AML-193 (cell line): ENCODE data around the gene RABGGTA.
"Not testable (repeated sequence)": the region's sequence is repeated elsewhere in the genome, so short reads cannot be mapped to it uniquely, and the experiment has no call there.

Source experiments
- DNase-seq, 2 experiments: peaks; one replicate each; lab custom pipeline; 2025; lab: John Stamatoyannopoulos, UW

Gene RABGGTA

DNA sequence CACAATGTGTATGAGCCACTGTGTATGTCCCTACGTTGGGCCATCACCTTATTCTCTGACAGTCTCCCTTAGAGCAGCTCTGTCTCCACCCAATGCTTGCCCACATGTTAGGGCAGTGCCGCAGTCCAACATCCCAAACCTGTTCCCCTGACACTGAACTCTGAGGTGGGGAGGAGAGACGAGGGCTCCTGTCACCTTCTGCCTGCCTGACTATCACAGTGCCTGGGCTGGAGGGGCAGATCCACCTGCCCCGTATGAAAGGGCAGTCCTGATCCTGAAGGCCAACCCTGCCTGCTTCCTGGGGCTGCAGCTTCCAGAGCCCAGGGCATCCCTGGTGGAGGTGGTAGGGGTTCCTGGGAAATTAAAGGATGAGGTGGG lies 10.6 kb downstream of the RABGGTA start:
- no peak for DNase-seq

- no peak for DNase-seq
These were observed 11.2 kb downstream of the RABGGTA start for GRCh38 chr14:24260026-24260779.

- DNase-seq: no peak
These were observed 11.9 kb downstream of the RABGGTA start for GRCh38 chr14:24259282-24260025.

GRCh38 chr14:24258548-24259265 lies 12.7 kb downstream of the RABGGTA start:
- no peak for DNase-seq

DNA sequence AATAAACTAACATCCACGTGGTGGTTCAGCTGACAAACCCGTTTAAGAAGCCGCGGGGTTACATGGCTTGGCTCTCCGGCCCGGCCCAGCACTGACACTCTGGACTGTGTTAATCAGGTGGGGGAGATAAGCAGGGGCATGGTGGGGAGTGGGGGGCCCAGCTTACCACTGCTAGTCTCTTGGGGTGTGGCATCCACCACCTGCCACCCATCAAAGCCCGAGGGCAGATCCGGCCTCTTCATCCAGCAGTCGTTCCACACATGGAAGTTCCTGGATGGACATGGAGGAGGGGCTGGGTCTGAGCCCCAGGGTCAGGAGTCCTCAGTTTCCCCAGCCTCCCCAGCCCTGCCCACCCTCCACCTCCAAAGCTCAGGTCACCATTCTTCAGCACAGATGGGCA lies 13.3 kb downstream of the RABGGTA start:
- DNase-seq: no peak

GRCh38 chr14:24256960-24257359 lies 14.4 kb downstream of the RABGGTA start:
- DNase-seq: no peak

DNA sequence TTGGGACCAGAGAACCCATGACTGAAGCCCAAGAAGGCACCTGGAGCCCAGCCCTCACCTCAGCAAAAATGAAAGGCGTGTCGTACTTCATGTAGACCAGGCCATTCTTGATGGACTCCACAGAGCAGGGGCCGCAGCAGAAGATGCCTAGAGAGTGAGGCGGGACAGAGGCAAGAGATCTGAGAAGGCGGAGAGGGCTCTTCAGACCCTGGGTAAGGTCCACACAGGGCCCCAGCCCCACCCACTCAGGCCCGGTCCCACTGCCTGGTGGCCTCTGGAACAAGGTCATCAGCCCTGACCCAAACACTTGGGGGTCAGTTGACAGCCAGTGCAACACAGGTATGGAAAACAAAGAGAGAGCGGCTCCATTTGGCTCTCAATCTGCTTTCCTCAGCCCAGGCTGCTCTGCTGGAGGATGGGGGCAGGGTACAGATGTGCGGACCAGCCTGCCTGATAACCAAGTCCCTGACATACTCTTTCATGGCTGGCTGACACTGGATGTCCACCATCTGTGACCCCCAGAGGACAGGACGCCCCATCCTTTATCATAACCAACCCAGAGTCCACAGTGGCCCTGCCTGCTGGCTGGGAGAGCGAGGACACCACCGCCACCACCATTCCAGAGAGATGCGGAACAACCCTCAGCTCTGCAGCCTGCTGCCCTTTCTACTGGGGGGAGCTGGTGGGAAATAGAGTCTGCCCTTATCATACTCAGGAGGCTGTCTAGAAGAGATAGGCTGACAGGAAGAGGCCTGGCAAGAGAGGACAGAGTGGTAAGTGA lies 15.3 kb downstream of the RABGGTA start:
- DNase-seq: no peak

DNA sequence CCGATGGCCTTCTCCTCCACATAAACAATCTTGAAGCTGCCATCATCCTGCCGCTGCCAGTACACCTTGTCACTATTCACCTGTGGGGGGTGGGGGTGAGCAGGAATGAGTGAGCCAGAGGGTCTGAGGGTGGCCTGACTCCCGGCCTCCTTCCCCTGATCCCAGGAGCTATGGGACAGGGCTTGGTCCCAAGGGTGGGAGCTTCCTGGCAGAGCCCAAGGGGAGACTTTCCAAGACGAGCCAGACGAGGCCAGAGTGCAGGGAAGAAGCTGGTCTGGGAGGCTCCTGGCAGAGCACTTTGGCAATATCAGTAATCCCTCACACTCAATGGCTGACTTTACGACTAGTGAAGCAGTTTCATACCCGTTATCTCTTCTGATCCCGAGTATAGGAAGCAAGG lies 16.0 kb downstream of the RABGGTA start:
- no peak for DNase-seq

GRCh38 chr14:24254630-24255392 lies 16.6 kb downstream of the RABGGTA start:
- DNase-seq: no peak

DNA sequence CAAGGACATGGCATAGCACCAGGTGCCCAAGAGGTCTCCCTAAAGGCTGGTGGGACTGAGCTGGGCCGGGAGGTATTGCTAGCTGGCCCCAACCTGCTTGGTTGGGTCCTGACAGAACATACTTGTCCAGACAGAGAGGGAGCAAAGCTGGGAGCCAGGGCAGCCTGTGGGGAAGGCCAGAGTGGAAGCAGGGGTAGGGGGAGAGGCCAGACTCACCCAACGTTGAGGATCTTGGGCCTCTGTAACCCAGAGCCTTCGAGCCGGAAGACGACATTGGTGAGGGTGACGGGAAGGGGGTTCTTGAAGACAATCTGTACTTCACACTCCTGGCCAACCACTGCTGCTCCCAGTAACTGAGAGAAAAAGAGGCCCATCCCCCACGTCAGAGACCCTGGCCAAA lies 17.5 kb downstream of the RABGGTA start:
- no peak for DNase-seq

- DNase-seq: no peak
These were observed 18.9 kb downstream of the RABGGTA start for GRCh38 chr14:24252289-24253124.

DNA sequence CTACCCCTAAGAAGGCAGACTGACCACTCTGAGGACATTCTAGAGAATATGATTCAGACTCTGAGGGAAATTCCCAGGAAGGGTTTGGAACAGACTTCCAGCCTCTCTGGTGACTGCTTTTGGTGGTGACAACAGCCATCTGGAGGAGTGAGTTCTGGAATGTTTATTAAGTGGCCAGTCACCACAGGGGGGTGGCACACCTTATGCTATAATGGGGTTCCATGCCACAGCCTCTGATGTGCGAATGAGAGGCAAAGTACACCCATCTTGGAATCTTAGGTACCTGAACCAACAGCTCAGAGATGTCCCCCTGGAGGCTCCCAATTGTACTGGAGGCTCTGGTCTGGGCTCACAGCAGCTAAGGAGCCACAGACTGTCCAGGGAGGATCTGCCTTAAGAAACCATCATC lies 19.5 kb downstream of the RABGGTA start:
- DNase-seq: no peak

GRCh38 chr14:24250354-24250753 lies 21.0 kb downstream of the RABGGTA start:
- DNase-seq: no peak

GRCh38 chr14:24249230-24250021 lies 22.0 kb downstream of the RABGGTA start:
- no peak for DNase-seq

DNA sequence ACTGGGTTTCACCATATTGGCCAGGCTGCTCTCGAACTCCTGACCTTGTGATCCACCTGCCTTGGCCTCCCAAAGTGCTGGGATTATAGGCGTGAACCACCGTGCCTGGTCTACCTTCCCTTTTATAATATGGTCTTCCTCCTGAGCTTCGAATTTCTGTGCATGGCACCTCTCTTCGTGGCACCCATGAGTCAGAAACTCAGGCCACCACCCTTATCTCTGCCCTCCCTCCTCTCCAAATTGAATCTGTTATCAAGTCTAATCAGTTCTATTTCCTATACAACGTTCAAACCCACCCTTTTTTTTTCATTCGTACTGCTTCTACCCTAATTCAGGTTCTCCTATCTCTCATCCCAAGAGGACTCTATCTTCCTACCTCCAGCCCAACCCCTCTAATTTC lies 24.0 kb downstream of the RABGGTA start:
- DNase-seq: no peak

DNA sequence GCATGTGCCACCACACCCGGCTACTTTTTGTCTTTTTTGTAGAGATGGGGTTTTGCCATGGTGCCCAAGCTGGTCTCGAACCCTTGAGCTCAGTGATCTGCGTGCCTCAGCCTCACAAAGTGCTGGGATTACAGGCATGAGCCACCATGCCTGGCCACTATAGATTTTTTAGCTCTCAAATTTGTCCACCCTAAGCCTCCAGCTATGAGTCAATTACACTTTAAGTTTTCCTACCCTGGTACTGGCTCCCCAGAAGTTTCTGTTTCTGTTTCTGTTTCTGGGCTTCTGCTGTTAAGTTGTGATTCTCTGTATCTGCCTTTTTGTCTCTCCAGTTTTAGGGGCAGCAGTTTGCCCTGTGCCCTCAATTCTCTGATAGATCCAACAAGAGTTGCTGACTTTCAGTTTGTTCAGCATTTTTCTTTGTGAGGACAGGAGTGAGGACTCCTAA lies 24.6 kb downstream of the RABGGTA start:
- no peak for DNase-seq

GRCh38 chr14:24245350-24245749 lies 26.0 kb downstream of the RABGGTA start:
- not testable (repeated sequence) for DNase-seq

DNA sequence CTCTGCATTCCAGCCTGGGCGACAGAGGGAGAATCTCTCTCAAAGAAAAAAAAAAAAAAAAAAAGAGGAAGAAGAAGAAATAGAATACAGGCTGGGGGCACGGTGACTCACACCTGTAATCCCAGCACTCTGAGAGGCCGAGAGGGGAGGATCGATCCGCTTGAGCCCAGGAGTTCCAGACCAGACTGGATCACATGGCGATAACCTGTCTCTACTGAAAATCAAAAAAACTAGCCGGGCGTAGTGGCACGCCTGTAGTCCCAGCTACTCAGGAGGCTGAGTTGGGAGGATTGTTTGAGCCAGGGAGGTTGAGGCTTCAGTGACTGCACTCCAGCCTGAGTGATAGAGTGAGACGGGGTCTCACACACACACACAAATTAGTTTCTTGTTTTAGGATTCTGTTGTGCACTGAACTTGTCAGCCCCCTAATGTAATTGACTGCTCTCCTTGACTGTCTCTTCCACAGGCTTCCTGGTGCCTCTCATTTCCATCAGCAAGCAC lies 28.0 kb downstream of the RABGGTA start:
- DNase-seq: peak; percentile 31 to 57

DNA sequence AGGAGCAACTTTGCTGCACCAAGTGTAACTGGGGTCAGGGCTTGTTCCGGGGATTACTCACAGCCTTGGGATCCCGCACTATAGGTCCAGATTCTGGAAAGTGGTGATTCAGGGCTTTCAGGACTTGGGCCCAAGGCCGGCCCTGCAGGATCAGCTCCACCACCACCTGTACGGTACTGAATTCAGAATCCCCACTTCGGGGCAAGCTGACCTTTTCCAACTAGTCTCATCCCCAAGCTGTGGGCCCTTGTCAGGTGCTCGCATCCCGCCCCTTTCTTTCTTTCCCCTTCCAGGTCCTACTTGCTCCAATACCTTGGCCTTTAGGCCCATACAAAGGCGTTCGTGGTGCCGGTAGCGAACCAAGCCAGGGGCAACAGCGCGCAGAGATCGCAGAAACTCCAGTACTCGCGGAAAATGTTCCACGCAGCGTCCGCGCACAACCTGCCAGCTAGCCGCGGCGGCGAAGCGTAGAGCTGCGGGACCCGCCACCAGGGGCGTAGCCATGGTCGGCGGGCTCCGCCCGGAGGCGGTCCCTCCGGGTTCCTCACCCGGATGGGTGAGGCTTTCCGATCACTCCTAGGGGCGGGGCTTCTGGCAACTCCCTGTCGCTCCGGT lies 29.5 kb downstream of the RABGGTA start:
- DNase-seq: peak; percentile 85 to 95
